ENCODE measurements around the gene KCNIP4. TPM values are rescaled to one million over a fixed set of nuclear protein-coding genes. Genes with fewer than 3 reads are reported as not detected.

The KCNIP4 gene
- total RNA-seq, 1 donor from 2014 or later: not detected

DNA sequence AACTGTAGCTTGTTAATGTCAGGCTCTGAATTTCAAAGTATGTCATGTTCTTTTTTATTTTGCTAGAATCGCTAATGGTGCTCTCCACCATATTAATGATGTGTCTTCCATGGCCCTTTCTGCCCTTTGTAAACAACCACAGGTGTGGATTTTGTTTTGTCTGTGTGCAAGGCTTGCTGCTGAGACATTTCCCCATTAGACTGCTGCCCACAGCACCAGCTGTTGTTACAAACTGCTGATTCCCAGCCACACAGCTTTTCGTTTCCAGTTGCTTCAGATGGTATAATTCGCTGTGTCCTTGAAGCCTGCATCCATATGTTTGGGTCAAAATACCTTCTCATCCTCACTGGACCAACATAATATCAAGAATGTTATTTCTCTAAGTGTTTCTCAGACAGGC is 32.8 kb downstream of the KCNIP4 start:
- H3K27ac Mint-ChIP-seq: no peak overlapping the region
- DNase-seq (no peak), ATAC-seq (ENCODE audit: low read depth) (no peak)
- H3K4me1 Mint-ChIP-seq: no peaks in the 10 kb centered on the region
- TF ChIP-seq, protein P1, sequence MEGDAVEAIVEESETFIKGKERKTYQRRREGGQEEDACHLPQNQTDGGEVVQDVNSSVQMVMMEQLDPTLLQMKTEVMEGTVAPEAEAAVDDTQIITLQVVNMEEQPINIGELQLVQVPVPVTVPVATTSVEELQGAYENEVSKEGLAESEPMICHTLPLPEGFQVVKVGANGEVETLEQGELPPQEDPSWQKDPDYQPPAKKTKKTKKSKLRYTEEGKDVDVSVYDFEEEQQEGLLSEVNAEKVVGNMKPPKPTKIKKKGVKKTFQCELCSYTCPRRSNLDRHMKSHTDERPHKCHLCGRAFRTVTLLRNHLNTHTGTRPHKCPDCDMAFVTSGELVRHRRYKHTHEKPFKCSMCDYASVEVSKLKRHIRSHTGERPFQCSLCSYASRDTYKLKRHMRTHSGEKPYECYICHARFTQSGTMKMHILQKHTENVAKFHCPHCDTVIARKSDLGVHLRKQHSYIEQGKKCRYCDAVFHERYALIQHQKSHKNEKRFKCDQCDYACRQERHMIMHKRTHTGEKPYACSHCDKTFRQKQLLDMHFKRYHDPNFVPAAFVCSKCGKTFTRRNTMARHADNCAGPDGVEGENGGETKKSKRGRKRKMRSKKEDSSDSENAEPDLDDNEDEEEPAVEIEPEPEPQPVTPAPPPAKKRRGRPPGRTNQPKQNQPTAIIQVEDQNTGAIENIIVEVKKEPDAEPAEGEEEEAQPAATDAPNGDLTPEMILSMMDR (IDR thresholded peaks at IDR 0.05): no peak
- CTCF ChIA-PET: no interaction called here
- no peaks in the 10 kb centered on the region for H3K9me3 Mint-ChIP-seq
- no peak overlapping the region for H3K4me3 Mint-ChIP-seq
- H3K27me3 Mint-ChIP-seq: no peaks in the 10 kb centered on the region
- intact Hi-C loops (cut with micrococcal nuclease): no loop called here
- POLR2A ChIA-PET: no interaction called here
- H3K36me3 Mint-ChIP-seq (ENCODE audit: low read depth): no peaks in the 10 kb centered on the region

DNA sequence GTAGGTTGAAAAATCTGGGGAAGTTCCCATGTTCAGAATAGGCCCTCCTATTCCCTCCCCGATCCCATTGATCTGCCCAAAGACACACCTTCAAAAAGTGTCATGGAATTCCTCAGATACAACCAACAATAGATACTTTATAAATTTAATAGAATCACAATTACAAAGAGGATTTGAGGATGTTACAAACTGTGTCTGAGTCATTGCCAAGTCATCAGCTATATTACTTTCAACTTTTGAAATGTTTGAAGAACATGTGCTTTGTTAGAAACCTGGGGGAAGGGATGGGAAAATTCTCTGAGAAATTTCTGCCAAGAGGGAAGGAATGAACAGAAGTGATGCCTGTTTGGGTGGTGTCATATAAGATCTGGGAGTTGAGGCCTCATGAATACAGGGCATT is 46.7 kb downstream of the KCNIP4 start:
- DNase-seq: no peak
- TF ChIP-seq, protein P1 (IDR thresholded peaks at IDR 0.05): no peak
- H3K36me3 Mint-ChIP-seq (ENCODE audit: low read depth): no peaks in the 10 kb centered on the region
- peaks cover 5% of the 10 kb centered on the region for H3K9me3 Mint-ChIP-seq
- intact Hi-C loops (cut with micrococcal nuclease): no loop called here
- no peaks in the 10 kb centered on the region for H3K27me3 Mint-ChIP-seq
- no peaks in the 10 kb centered on the region for H3K4me1 Mint-ChIP-seq
- no peak overlapping the region for H3K27ac Mint-ChIP-seq
- ChIA-PET POLR2A (no interaction called here), CTCF (no interaction called here)
- no peak overlapping the region for H3K4me3 Mint-ChIP-seq
- no peak for ATAC-seq (ENCODE audit: low read depth)

DNA sequence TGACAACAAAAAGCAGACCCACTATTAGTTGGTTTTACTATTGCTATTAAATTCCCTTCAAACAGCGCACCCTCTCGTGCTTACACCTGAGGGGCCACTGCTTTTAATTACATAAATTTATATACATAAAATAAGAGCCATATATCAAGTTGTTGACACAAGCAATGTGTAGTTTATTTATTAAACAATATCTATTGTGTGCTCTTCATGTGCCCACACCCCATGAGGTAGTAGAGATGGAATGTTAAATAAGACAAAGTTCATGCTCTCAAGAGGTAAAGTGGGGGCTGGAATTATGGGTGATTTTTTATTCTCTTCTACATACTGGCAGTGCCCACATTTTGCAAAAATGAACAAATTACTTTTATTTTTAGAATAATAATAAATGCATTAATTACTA is 47.3 kb downstream of the KCNIP4 start:
- CTCF ChIA-PET: no interaction called here
- no peaks in the 10 kb centered on the region for H3K36me3 Mint-ChIP-seq (ENCODE audit: low read depth)
- H3K4me3 Mint-ChIP-seq: no peak overlapping the region
- H3K9me3 Mint-ChIP-seq: peaks cover 5% of the 10 kb centered on the region
- intact Hi-C loops (cut with micrococcal nuclease): no loop called here
- H3K4me1 Mint-ChIP-seq: no peaks in the 10 kb centered on the region
- DNase-seq: no peak
- H3K27me3 Mint-ChIP-seq: no peaks in the 10 kb centered on the region
- H3K27ac Mint-ChIP-seq: no peak overlapping the region
- TF ChIP-seq, protein P1 (IDR thresholded peaks at IDR 0.05): no peak
- POLR2A ChIA-PET: no interaction called here
- ATAC-seq (ENCODE audit: low read depth): no peak

DNA sequence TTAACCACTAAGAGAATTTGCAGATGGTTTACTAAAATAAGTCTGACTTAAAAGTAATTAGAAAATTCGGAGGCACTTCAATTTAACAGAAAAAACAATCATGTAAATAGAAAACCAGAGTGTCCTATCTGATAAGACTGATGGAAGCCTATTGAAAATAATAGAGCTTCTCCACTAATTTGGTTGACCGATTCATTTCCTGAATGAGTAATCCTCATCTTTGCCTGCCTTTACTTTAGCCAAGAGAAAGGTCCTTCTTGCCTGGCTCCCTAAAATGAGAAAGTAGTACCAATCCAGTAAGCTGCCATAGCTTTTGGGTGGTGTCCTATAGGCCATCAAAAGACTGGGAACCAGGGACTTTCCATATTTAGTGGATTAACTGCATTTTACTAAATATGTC is 48.4 kb downstream of the KCNIP4 start:
- H3K4me3 Mint-ChIP-seq: no peak overlapping the region

GRCh38 chr4:21898101-21898500 is 50.5 kb downstream of the KCNIP4 start:
- H3K27ac Mint-ChIP-seq: no peak overlapping the region
- intact Hi-C loops (cut with micrococcal nuclease): no loop called here
- H3K4me1 Mint-ChIP-seq: no peaks in the 10 kb centered on the region
- DNase-seq (no peak), ATAC-seq (ENCODE audit: low read depth) (no peak)
- ChIA-PET CTCF (no interaction called here), POLR2A (no interaction called here)
- no peaks in the 10 kb centered on the region for H3K9me3 Mint-ChIP-seq
- TF ChIP-seq, protein P1 (IDR thresholded peaks at IDR 0.05): no peak
- no peaks in the 10 kb centered on the region for H3K27me3 Mint-ChIP-seq
- H3K4me3 Mint-ChIP-seq: no peak overlapping the region
- H3K36me3 Mint-ChIP-seq (ENCODE audit: low read depth): no peaks in the 10 kb centered on the region

More for the DNA sequence above, 48.4 kb downstream of the KCNIP4 start:
- intact Hi-C loops (cut with micrococcal nuclease): no loop called here
- ATAC-seq (ENCODE audit: low read depth) (no peak), DNase-seq (no peak)
- Mint-ChIP-seq H3K4me1 (no peaks in the 10 kb centered on the region), H3K9me3 (no peaks in the 10 kb centered on the region), H3K27me3 (no peaks in the 10 kb centered on the region), H3K27ac (no peak overlapping the region), H3K36me3 (ENCODE audit: low read depth) (no peaks in the 10 kb centered on the region)
- TF ChIP-seq, protein P1 (IDR thresholded peaks at IDR 0.05): no peak
- CTCF ChIA-PET: no interaction called here
- POLR2A ChIA-PET: no interaction called here
